H1 (cell line): ENCODE data around the gene FAM24B. TPM values are rescaled to one million over a fixed set of nuclear protein-coding genes. Genes with fewer than 3 reads are reported as not detected.

Experiments used
- CTCF ChIA-PET: fragments of 300-600 bp; sonication (Branson Sonifier 250); formaldehyde crosslinking; loops from one replicate; lab custom pipeline; 2021; ENCODE audit not compliant: partially characterized antibody; lab: Charles Lee
- POLR2A ChIA-PET: fragments of 300-600 bp; sonication (Branson Sonifier 250); formaldehyde crosslinking; loops from one replicate; lab custom pipeline; 2021; ENCODE audit warnings: inconsistent platforms; ENCODE audit not compliant: partially characterized antibody; lab: Charles Lee
- DNase-seq, 2 experiments: peaks; one replicate each; pipeline versions ENCODE4 v3.0.0 to v3.0.0-alpha.2; 2010 to 2022; ENCODE audit warnings: low spot score in 2 of 2, low read depth in 1 of 2, mixed read lengths in 1 of 2
- FAIRE-seq: peaks from 2 replicates; lab custom pipeline; 2011; peaks lifted over from hg19 to GRCh38; lab: Jason Lieb, UNC
- H2AFZ ChIP-seq: 2 replicates; pipeline ENCODE4 v1.8.1; 2012; ENCODE audit warnings: low read length, inconsistent platforms
- H2AK5ac ChIP-seq: 2 replicates; pipeline ENCODE4 v1.6.1; 2013; ENCODE audit warnings: low read depth, low read length
- H2BK120ac ChIP-seq: replicated peaks from 2 replicates; pipeline ENCODE3; 2013; ENCODE audit warnings: low read depth, low read length, inconsistent platforms
- H2BK12ac ChIP-seq: 2 replicates; pipeline ENCODE4 v1.6.1; 2013; ENCODE audit warnings: low read depth, low read length
- H2BK15ac ChIP-seq: 2 replicates; pipeline ENCODE4 v1.6.1; 2013; ENCODE audit warnings: low read length
- H2BK20ac ChIP-seq: 2 replicates; pipeline ENCODE4 v1.6.1; 2013; ENCODE audit warnings: low read length
- H2BK5ac ChIP-seq: 2 replicates; pipeline ENCODE4 v1.6.1; 2013; ENCODE audit warnings: low read depth, low read length
- H3K14ac ChIP-seq: 2 replicates; pipeline ENCODE4 v1.6.1; 2013; ENCODE audit warnings: inconsistent platforms; ENCODE audit not compliant: insufficient read length
- H3K18ac ChIP-seq: 2 replicates; pipeline ENCODE4 v1.6.1; 2013; ENCODE audit warnings: low read length; ENCODE audit errors: extremely low read depth
- H3K23ac ChIP-seq: 2 replicates; pipeline ENCODE4 v1.6.1; 2013; ENCODE audit warnings: inconsistent platforms; ENCODE audit not compliant: insufficient read length
- H3K23me2 ChIP-seq: 2 replicates; pipeline ENCODE4 v1.6.1; 2013; ENCODE audit warnings: low read depth, low read length
- H3K27ac ChIP-seq: 2 replicates; pipeline ENCODE4 v1.6.1; 2011; ENCODE audit warnings: low read depth, low read length, inconsistent platforms
- H3K27me3 ChIP-seq, 4 experiments: replicated peaks in 1 of 4; 1 replicate in 1 of 4; 2 replicates in 3 of 4; pipeline versions ENCODE4 v1.6.1 to v1.8.1; 2011 to 2013; ENCODE audit warnings: low read length in 3 of 4, mild to moderate bottlenecking in 3 of 4, inconsistent platforms in 2 of 4, mixed read lengths in 2 of 4, moderate library complexity in 1 of 4; ENCODE audit not compliant: control insufficient read depth in 3 of 4, insufficient read depth in 3 of 4; ENCODE audit errors: extremely low read depth in 1 of 4
- H3K36me3 ChIP-seq, 4 experiments: 2 replicates each; pipeline versions ENCODE4 v1.6.1 to v1.8.1; 2011 to 2013; ENCODE audit warnings: mild to moderate bottlenecking in 4 of 4, low read length in 3 of 4, moderate library complexity in 2 of 4, control low read depth in 1 of 4, inconsistent platforms in 1 of 4; ENCODE audit not compliant: insufficient read depth in 4 of 4, control insufficient read depth in 2 of 4
- H3K4ac ChIP-seq: replicated peaks from 2 replicates; pipeline ENCODE3; 2013; ENCODE audit warnings: low read length, low read depth, mixed read lengths, inconsistent platforms; ENCODE audit not compliant: insufficient read length
- H3K4me1 ChIP-seq, 4 experiments: replicated peaks in 1 of 4; 1 replicate in 1 of 4; 2 replicates in 3 of 4; pipeline versions ENCODE4 v1.6.1 to v1.8.1; 2011 to 2013; ENCODE audit warnings: low read length in 3 of 4, inconsistent platforms in 2 of 4, mixed read lengths in 1 of 4; ENCODE audit not compliant: insufficient read depth in 4 of 4, control insufficient read depth in 3 of 4
- H3K4me2 ChIP-seq, 2 experiments: 2 replicates each; pipeline versions ENCODE4 v1.6.1 to v1.8.1; 2011 to 2013; ENCODE audit warnings: low read depth in 2 of 2, low read length in 2 of 2, control low read depth in 1 of 2, inconsistent platforms in 1 of 2, mild to moderate bottlenecking in 1 of 2; ENCODE audit not compliant: insufficient read depth in 1 of 2
- H3K4me3 ChIP-seq, 4 experiments: fragments of 200-600, 300-600 bp in 1 of 4; sonication (generic), shearing (Covaris generic), sonication (Bioruptor Twin) in 1 of 4; 2 replicates each; pipeline versions ENCODE4 v1.5.1 to v1.8.1; 2011 to 2016; ENCODE audit warnings: low read length in 4 of 4, low read depth in 3 of 4, control low read depth in 2 of 4, inconsistent platforms in 2 of 4, mild to moderate bottlenecking in 2 of 4, mixed read lengths in 1 of 4, moderate library complexity in 1 of 4; ENCODE audit not compliant: insufficient read depth in 2 of 4; ENCODE audit errors: extremely low read depth in 1 of 4
- H3K56ac ChIP-seq: replicated peaks from 2 replicates; pipeline ENCODE3; 2013; ENCODE audit warnings: low read depth, mild to moderate bottlenecking, mixed read lengths, low read length, inconsistent platforms; ENCODE audit not compliant: insufficient read length
- H3K79me1 ChIP-seq: 2 replicates; pipeline ENCODE4 v1.6.1; 2013; ENCODE audit warnings: low read depth, low read length, control low read depth
- H3K79me2 ChIP-seq, 2 experiments: 2 replicates each; pipeline versions ENCODE4 v1.6.1 to v1.8.1; 2012 to 2013; ENCODE audit warnings: low read length in 2 of 2, mild to moderate bottlenecking in 2 of 2, inconsistent platforms in 1 of 2; ENCODE audit not compliant: insufficient read depth in 2 of 2, control insufficient read depth in 1 of 2
- H3K9ac ChIP-seq, 4 experiments: replicated peaks in 1 of 4; 1 replicate in 1 of 4; 2 replicates in 3 of 4; pipeline versions ENCODE4 v1.6.1 to v1.8.1; 2011 to 2013; ENCODE audit warnings: low read depth in 3 of 4, low read length in 3 of 4, control low read depth in 2 of 4, mild to moderate bottlenecking in 2 of 4, moderate library complexity in 2 of 4, inconsistent platforms in 1 of 4; ENCODE audit errors: extremely low read depth in 1 of 4
- H3K9me3 ChIP-seq, 2 experiments: 2 replicates each; pipeline versions ENCODE4 v1.6.1 to v1.8.1; 2012 to 2013; ENCODE audit warnings: mild to moderate bottlenecking in 2 of 2, moderate library complexity in 2 of 2, control low read depth in 1 of 2, inconsistent platforms in 1 of 2, low read depth in 1 of 2, low read length in 1 of 2, mixed read lengths in 1 of 2; ENCODE audit not compliant: insufficient read depth in 2 of 2
- H4K20me1 ChIP-seq, 2 experiments: replicated peaks in 1 of 2; 2 replicates each; pipeline versions ENCODE3 to v1.8.1; 2011 to 2013; ENCODE audit warnings: inconsistent platforms in 2 of 2, low read length in 2 of 2, mild to moderate bottlenecking in 1 of 2; ENCODE audit not compliant: insufficient read depth in 2 of 2, control insufficient read depth in 1 of 2
- H4K5ac ChIP-seq: 2 replicates; pipeline ENCODE4 v1.6.1; 2013; ENCODE audit warnings: low read length, low read depth, mixed read lengths, inconsistent platforms; ENCODE audit not compliant: insufficient read length
- H4K8ac ChIP-seq: 2 replicates; pipeline ENCODE4 v1.8.0; 2013; ENCODE audit warnings: mild to moderate bottlenecking, moderate library complexity, low read length, inconsistent platforms; ENCODE audit not compliant: insufficient read depth; ENCODE audit errors: extremely low read depth
- H4K91ac ChIP-seq: replicated peaks from 2 replicates; pipeline ENCODE3; 2013; ENCODE audit warnings: low read length, mixed read lengths, inconsistent platforms; ENCODE audit not compliant: insufficient read length
- ASH2L ChIP-seq: fragments of 200-600, 300-600 bp; sonication (generic); IDR thresholded peaks from one replicate; pipeline ENCODE4 v1.7.1; 2017; ENCODE audit warnings: low read length
- BACH1 ChIP-seq: IDR thresholded peaks from 2 replicates; pipeline ENCODE4 v1.6.1; 2012; ENCODE audit warnings: low read length, improper control_type of control experiment
- CHD1 ChIP-seq: IDR thresholded peaks from 2 replicates; pipeline ENCODE4 v1.6.1; 2012; ENCODE audit warnings: low read depth, low read length, improper control_type of control experiment
- CHD2 ChIP-seq: IDR thresholded peaks from 2 replicates; pipeline ENCODE4 v1.6.1; 2012; ENCODE audit warnings: low read length, improper control_type of control experiment
- GABPA ChIP-seq: IDR thresholded peaks from 2 replicates; pipeline ENCODE4 v1.6.1; 2011; ENCODE audit warnings: mild to moderate bottlenecking, low read length, moderate library complexity, borderline replicate concordance; ENCODE audit not compliant: insufficient read depth
- GTF2F1 ChIP-seq: IDR thresholded peaks from 2 replicates; pipeline ENCODE4 v1.6.1; 2012; ENCODE audit warnings: low read depth, low read length, improper control_type of control experiment, borderline replicate concordance
- HDAC6 ChIP-seq: IDR thresholded peaks from one replicate; pipeline ENCODE4 v1.7.1; 2012; ENCODE audit warnings: low read depth, mild to moderate bottlenecking, inconsistent platforms, low read length, moderate library complexity
- JUN ChIP-seq: IDR thresholded peaks from 2 replicates; pipeline ENCODE4 v1.6.1; 2011; ENCODE audit warnings: low read depth, mild to moderate bottlenecking, improper control_type of control experiment, low read length
- SP2 ChIP-seq: IDR thresholded peaks from 2 replicates; pipeline ENCODE4 v1.6.1; 2012; ENCODE audit warnings: mild to moderate bottlenecking, low read length, inconsistent platforms
- SRF ChIP-seq: IDR thresholded peaks from 2 replicates; pipeline ENCODE4 v1.6.1; 2011; ENCODE audit warnings: mild to moderate bottlenecking, low read depth, low read length, moderate library complexity
- WGBS, 2 experiments: shearing (Covaris generic) in 1 of 2; methylation state at CpG; one replicate each; pipeline versions ENCODE4 v1.1.6 to v1.1.7; 2013 to 2015; ENCODE audit warnings: low lambda C conversion rate in 2 of 2, mixed read lengths in 2 of 2, inconsistent platforms in 1 of 2, low coverage in 1 of 2, missing lambda C conversion rate in 1 of 2; ENCODE audit not compliant: insufficient replicate concordance in 2 of 2, insufficient coverage in 1 of 2, insufficient read length in 1 of 2; ENCODE audit errors: extremely low coverage in 1 of 2, missing lambda C conversion rate in 1 of 2; 5-methylcytosine and 5-hydroxymethylcytosine counted together
- polyA plus RNA-seq, 7 experiments: library from polyadenylated mRNA; depleted of rRNA in 3 of 7; stranded (reverse) in 5 of 7; unstranded in 2 of 7; fragments of >200 nt in 5 of 7; fragments of 200-250 nt in 2 of 7; gene quantifications; 1 replicate in 5 of 7; 2 replicates in 1 of 7; 4 replicates in 1 of 7; pipeline versions ENCODE4 v1.2.1 to v1.2.3, GENCODE V29; 2011 to 2013; ENCODE audit warnings: missing spikeins in 2 of 7, mixed read lengths in 2 of 7
- total RNA-seq: library from RNA; stranded (reverse); fragmentation: NEBNext Ultra II Directional; extraction: Animal tissue kit (Norgen Biotek cat#: 25700); gene quantifications from 2 replicates; pipeline ENCODE4 v1.2.1, GENCODE V29; 2021
- TF ChIP-seq, protein P1 (sequence below): IDR thresholded peaks from 2 replicates; pipeline ENCODE4 v1.6.1; 2012; ENCODE audit warnings: inconsistent platforms

Gene FAM24B
- total and polyA plus RNA-seq, 2 of the 8 experiments (the other 6 are each of a cell fraction or from before 2014, with no cell fraction given), result 0.50 to 0.56 TPM

DNA sequence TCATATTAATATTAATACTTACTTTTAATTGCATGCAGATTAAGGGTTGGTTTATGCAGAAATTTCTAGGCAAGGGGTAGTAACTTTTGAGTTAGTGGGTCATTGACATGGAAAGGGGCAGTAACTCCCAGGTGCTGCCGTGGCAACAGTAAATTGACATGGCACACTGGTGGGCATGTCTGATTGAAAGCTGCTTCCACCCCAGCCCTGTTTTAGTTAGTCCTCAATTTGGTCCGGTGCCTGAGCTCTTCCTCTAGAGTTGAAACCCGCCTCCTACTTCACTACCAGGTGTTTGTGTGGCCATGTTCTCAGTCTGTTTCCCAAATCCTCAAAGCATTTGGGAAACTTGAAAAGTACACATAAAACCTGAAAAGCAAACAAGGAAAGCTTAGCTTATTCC, 52.1 kb downstream of the FAM24B start:
- no peak overlapping the region for H4K8ac ChIP-seq
- peaks cover 0 to 3% (median 0%) of the 10 kb centered on the region in 4 experiments; a peak in 1 of 7 replicates for H3K4me1 ChIP-seq
- H2AK5ac ChIP-seq, result no peak overlapping the region
- no peaks in the 10 kb centered on the region for H4K20me1 ChIP-seq
- H2BK12ac ChIP-seq, result no peak overlapping the region
- no peak overlapping the region for H3K4ac ChIP-seq
- H4K5ac ChIP-seq, result no peak overlapping the region
- 87% methylated on average over 3 of the region's 3 CpGs; no CpG with 5 or more reads in 1 of the 2 experiments for WGBS, 2 experiments
- no peak for DNase-seq
- H3K36me3 ChIP-seq, result peaks cover 0 to 3% (median 0%) of the 10 kb centered on the region in 4 experiments; a peak in 2 of 8 replicates
- no peak overlapping the region for H2BK15ac ChIP-seq
- H3K23me2 ChIP-seq, result no peaks in the 10 kb centered on the region
- POLR2A ChIA-PET, result interaction anchor here (1.2 kb wide), 1 partner anchor 17 kb away, joined by 4 read pairs; no protein-coding TSS in a partner anchor
- H3K27ac ChIP-seq, result no peak overlapping the region
- H3K14ac ChIP-seq, result no peak overlapping the region
- no peak overlapping the region for H2BK20ac ChIP-seq
- no peak overlapping the region for H3K4me2 ChIP-seq
- H2AFZ ChIP-seq, result no peak overlapping the region
- H2BK5ac ChIP-seq, result no peak overlapping the region
- H3K79me2 ChIP-seq, result no peaks in the 10 kb centered on the region
- no peak overlapping the region for H3K4me3 ChIP-seq
- no peak overlapping the region for H4K91ac ChIP-seq
- H3K9ac ChIP-seq, result no peak overlapping the region
- FAIRE-seq, result no peak
- H3K9me3 ChIP-seq, result no peaks in the 10 kb centered on the region
- H3K79me1 ChIP-seq, result no peaks in the 10 kb centered on the region
- H3K18ac ChIP-seq, result no peak overlapping the region
- H3K23ac ChIP-seq, result no peak overlapping the region
- H3K56ac ChIP-seq, result no peak overlapping the region
- CTCF ChIA-PET, result interaction anchor here (1.6 kb wide), 1 partner anchor 154 kb away, joined by 4 read pairs; no protein-coding TSS in a partner anchor
- no peak overlapping the region for H2BK120ac ChIP-seq
- no peaks in the 10 kb centered on the region for H3K27me3 ChIP-seq
- TF ChIP-seq SRF, result no peak
- TF ChIP-seq, protein P1, sequence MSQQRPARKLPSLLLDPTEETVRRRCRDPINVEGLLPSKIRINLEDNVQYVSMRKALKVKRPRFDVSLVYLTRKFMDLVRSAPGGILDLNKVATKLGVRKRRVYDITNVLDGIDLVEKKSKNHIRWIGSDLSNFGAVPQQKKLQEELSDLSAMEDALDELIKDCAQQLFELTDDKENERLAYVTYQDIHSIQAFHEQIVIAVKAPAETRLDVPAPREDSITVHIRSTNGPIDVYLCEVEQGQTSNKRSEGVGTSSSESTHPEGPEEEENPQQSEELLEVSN, result no peak
- no peak for TF ChIP-seq GABPA
- no peak for TF ChIP-seq ASH2L
- TF ChIP-seq SP2, result no peak
- TF ChIP-seq CHD2, result no peak
- no peak for TF ChIP-seq HDAC6
- TF ChIP-seq JUN, result no peak
- no peak for TF ChIP-seq BACH1
- TF ChIP-seq CHD1, result no peak
- TF ChIP-seq GTF2F1, result no peak
